HG02981 (cell line): ENCODE measurements around the gene STARD13.
"Not testable (repeated sequence)": the region's sequence is repeated elsewhere in the genome, so short reads cannot be mapped to it uniquely, and the experiment has no call there.

ENCODE experiments used
- ATAC-seq: cut with Tn5 transposase; IDR thresholded peaks from one replicate; pipeline ENCODE4 v1.9.1; 2021; ENCODE audit warnings: mild to moderate bottlenecking, moderate library complexity; ENCODE audit not compliant: unreplicated experiment

Gene STARD13

GRCh38 chr13:33181264-33181663 lies 104.3 kb downstream of the STARD13 start:
- no peak for ATAC-seq

- ATAC-seq: no peak
These were observed 105.3 kb downstream of the STARD13 start for GRCh38 chr13:33180122-33180804.

GRCh38 chr13:33179463-33179862 lies 106.1 kb downstream of the STARD13 start:
- no peak for ATAC-seq

- ATAC-seq: no peak
These were observed 107.2 kb downstream of the STARD13 start for GRCh38 chr13:33178209-33178840.

GRCh38 chr13:33177340-33178208 lies 108.0 kb downstream of the STARD13 start:
- not testable (repeated sequence) for ATAC-seq

GRCh38 chr13:33176526-33176925 lies 109.0 kb downstream of the STARD13 start:
- ATAC-seq: no peak

- no peak for ATAC-seq
These were observed 109.6 kb downstream of the STARD13 start for GRCh38 chr13:33175991-33176390.

GRCh38 chr13:33174931-33175330 lies 110.6 kb downstream of the STARD13 start:
- ATAC-seq: no peak

- ATAC-seq: no peak
These were observed 111.1 kb downstream of the STARD13 start for GRCh38 chr13:33174491-33174890.

- no peak for ATAC-seq
These were observed 112.6 kb downstream of the STARD13 start for GRCh38 chr13:33172911-33173310.

- no peak for ATAC-seq
These were observed 113.2 kb downstream of the STARD13 start for GRCh38 chr13:33172400-33172799.

GRCh38 chr13:33169273-33169980 lies 116.1 kb downstream of the STARD13 start:
- no peak for ATAC-seq

- no peak for ATAC-seq
These were observed 117.1 kb downstream of the STARD13 start for GRCh38 chr13:33168321-33168960.

GRCh38 chr13:33167491-33167890 lies 118.1 kb downstream of the STARD13 start:
- no peak for ATAC-seq

GRCh38 chr13:33165787-33166186 lies 119.8 kb downstream of the STARD13 start:
- ATAC-seq: no peak

- no peak for ATAC-seq
These were observed 121.2 kb downstream of the STARD13 start for GRCh38 chr13:33164331-33164730.

- not testable (repeated sequence) for ATAC-seq
These were observed 122.8 kb downstream of the STARD13 start for GRCh38 chr13:33162725-33163124.

GRCh38 chr13:33158816-33159215 lies 126.7 kb downstream of the STARD13 start:
- ATAC-seq: no peak

- no peak for ATAC-seq
These were observed 127.3 kb downstream of the STARD13 start for GRCh38 chr13:33158271-33158670.

- no peak for ATAC-seq
These were observed 130.6 kb downstream of the STARD13 start for GRCh38 chr13:33154911-33155310.
